ENCODE results near the gene FCRL2.
"Not testable (repeated sequence)": the region's sequence is repeated elsewhere in the genome, so short reads cannot be mapped to it uniquely, and the experiment has no call there.

FCRL2 gene

DNA sequence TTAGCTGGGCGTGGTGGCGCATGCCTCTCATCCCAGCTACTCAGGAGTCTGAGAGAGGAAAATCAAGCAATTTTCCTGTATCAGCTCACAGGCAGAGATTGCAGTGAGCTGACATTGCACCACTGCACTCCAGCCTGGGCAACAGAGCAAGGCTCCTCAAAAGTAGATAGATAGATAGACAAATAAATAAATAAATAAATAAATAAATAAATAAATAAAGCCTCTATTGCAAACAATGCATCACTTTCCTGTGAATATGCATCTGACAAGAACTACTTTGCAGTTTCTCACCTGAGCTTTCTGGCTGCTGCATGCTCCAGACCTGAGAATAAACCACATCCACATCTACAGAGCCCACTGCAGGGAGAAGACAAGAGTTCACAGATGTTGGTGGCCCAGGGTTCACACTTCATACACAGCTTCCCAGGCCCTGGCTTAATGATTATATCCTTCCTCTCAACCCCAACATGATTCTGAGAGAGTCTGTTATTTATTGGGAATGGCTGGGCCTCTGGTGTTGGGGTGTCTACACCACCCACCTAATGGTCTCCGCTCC is 28.6 kb downstream of the FCRL2 start:
- no peak for DNase-seq

DNA sequence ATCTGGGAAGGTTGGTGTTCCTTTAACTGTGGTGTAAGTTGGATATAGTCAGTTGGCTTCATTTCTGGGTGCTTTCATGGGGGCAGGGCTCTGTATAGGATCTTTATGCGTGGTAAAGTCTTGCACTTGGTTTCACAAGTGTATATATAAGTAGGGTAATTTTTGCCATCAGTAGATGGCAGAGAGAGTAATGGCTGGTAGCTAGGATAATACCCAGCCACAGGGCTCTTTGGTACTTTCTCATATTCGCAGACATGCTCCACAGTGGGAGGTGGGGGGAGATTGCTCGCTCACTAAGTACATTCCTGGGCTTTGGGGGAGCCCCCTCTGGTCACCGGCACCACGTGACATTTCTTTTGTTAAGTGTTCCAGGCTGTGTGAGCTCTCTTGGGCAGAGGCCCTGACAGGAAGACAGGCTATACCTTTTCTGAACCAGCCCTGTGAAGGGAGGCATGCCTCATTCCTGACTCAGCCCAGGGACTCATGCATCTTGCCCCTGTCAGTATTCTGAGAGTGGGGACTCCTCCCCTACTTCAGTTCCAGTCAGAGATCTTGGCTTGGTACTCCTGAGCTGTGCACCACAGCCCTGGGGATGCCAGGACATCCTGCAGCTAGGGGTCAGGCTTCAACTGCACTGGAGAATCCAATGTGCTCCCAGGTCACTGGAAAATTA is 37.6 kb downstream of the FCRL2 start:
- no peak for DNase-seq

DNA sequence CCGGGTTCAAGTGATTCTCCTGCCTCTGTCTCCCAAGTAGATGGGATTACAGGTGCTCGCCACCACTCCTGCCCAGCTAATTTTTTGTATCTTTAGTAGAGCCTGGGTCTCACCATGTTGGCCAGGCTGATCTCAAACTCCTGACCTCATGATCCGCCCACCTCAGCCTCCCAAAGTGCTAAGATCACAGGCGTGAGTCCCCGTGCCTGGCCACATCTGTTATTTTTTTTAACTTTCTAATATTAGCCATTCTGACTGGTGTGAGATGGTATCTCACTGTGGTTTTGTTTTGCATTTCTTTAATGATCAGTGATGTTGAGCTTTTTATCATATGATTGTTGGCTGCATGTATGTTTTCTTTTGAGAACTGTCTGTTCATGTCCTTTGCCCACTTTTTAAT is 40.9 kb downstream of the FCRL2 start:
- DNase-seq, result not testable (repeated sequence)

DNA sequence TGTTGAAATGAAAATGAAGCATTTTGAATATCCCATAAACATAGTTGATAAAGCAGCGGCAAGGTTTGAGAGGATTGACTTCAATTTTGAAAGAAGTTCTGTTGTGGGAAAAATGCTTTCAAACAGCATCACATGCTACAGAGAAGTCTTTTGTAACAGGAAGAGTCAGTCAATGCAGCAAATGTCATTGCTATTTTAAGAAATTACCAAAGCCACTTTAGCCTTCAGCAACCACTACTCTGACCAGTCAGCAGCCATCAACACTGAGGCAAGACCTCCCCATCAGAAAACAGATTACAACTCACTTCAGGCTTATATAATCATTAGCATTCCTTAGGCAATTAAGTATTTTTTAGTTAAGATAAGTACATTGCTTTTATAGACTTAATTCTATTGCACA is 42.6 kb downstream of the FCRL2 start:
- DNase-seq, result no peak

DNA sequence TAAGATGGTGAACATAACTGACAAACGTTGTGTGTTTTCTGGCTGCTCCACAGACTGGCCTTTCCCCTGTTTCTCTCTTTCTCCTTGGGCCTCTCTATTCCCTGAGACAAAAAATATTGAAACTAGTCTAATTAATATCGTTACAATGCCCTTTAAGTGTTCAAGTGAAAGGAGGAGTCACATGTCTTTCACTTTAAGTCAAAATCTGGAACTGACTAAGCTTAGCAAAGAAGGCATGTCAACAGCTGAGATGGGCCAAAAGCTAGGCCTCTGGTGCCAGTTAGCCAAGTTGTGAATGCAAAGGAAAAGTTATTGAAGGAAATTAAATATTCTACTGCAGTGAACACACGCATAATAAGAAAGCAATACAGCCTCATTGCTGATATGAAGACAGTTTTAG is 44.2 kb downstream of the FCRL2 start:
- DNase-seq, result no peak

- DNase-seq, result peak; percentile 26
Observed at GRCh38 chr1:157725221-157725577, 51.7 kb downstream of the FCRL2 start.

GRCh38 chr1:157724537-157725220 is 52.3 kb downstream of the FCRL2 start:
- DNase-seq, result no peak

- DNase-seq, result no peak
Observed at GRCh38 chr1:157723157-157723556, 53.8 kb downstream of the FCRL2 start.

- DNase-seq, result no peak
Observed at GRCh38 chr1:157721985-157722384, 54.9 kb downstream of the FCRL2 start.

- no peak for DNase-seq
Observed at GRCh38 chr1:157715736-157716135, 61.2 kb downstream of the FCRL2 start.

DNA sequence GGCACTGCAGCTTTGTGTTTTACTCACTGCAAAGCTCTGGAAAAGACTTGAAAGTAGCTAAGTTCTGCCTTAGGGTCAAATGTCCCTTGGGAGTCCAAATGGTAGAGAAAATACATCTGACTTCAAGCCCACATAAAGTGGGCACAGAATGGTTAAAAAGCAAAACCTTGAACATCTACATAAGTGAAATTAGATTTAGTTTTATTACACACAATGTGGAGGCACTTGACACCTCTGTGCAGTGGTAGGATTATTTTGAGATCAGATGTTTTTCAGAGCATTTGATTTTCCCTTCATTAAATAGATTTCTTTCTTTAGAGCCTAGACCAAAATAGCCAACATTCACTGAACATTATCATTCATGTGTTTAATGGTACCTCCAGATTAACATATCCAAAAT is 65.1 kb downstream of the FCRL2 start:
- DNase-seq, result no peak

GRCh38 chr1:157704878-157705277 is 72.1 kb downstream of the FCRL2 start:
- no peak for DNase-seq

- no peak for DNase-seq
Observed at GRCh38 chr1:157703981-157704380, 73.0 kb downstream of the FCRL2 start.

DNA sequence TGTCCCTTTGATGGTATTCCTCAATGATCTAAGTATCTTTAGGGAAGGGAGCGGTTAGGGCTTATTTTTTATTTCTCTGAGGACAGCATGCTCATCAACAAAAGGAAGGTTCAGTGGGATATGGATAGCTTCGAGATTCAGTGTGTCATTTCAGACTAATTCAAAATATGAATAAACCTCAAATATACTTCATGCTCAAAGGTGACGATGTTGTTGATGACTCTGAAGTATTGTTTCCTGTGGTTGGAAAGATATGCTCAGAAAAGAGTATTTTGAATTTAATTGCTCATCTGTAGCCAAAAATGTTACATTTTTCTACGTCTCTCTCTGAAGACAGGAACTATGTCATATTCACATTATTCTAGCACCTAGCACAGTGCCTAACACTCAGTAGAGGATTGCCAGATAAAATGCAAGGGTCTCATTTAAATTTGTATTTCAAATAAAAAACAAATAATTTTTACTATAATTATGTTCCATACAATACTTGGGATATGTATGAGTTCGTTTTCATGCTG is 74.6 kb downstream of the FCRL2 start:
- no peak for DNase-seq

- DNase-seq, result no peak
Observed at GRCh38 chr1:157700732-157701131, 76.2 kb downstream of the FCRL2 start, which contains the start of gene FCRL3. TSS of gene FCRL3 (minus strand) at chr1:157700769. CDS start at chr1:157700489, 280 bp downstream.

GRCh38 chr1:157700305-157700704 is 76.6 kb downstream of the FCRL2 start:
- no peak for DNase-seq

GRCh38 chr1:157697781-157698569 is 79.0 kb downstream of the FCRL2 start:
- DNase-seq, result no peak

GRCh38 chr1:157696966-157697628 is 79.8 kb downstream of the FCRL2 start:
- no peak for DNase-seq

All from OCI-M1 (cell line).